ELF-1 (cell line): Measurements from ENCODE around the gene RORB.
"Not testable (repeated sequence)": the region's sequence is repeated elsewhere in the genome, so short reads cannot be mapped to it uniquely, and the experiment has no call there.

Experiments
- DNase-seq: peaks from one replicate; pipeline ENCODE4 v3.0.0-alpha.2; 2016; ENCODE audit warnings: low read depth, low spot score

Gene RORB

GRCh38 chr9:74513221-74513620 is 16.1 kb downstream of the RORB start:
- no peak for DNase-seq

DNA sequence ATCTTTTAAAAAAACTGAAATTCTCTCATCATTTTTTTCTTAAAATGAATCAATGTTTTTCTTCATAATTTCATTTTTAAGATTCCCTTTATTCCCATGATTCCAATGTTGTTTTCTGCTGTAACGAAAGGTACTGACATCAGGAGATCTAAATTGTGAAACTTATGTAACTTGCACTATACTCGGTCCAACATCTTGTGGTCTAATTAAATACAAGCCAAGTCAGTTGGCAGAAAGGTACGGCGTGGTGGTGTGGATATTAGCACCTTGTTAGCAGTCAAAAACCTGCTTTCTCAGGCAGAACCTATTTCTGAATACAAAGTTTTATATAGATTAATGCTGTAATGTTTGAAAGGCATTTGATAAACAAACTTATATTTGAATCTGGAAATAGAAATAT is 20.1 kb downstream of the RORB start:
- no peak for DNase-seq

- no peak for DNase-seq
These were observed 22.3 kb downstream of the RORB start for GRCh38 chr9:74519419-74519818.

GRCh38 chr9:74521009-74521408 is 23.9 kb downstream of the RORB start:
- no peak for DNase-seq

- DNase-seq: no peak
These were observed 27.2 kb downstream of the RORB start for GRCh38 chr9:74524289-74524688.

DNA sequence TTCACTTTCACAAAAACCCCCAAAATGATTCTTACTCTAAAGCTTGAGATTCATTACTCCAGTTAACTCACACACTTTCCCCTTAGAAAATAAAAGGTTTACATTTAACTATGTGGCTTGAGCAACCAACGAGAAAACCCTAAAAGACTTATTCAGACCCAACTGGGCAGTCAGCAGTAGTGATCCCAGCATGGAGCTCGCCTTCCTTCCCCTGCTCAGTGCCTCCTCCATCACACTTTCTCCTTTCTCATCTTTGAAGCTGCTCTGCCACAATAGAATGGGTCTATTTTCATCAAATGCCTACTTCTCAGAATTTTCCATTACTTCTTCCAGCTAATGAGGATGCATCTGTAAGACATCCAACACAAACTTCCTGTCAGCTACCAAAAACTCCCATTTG is 29.1 kb downstream of the RORB start:
- no peak for DNase-seq

GRCh38 chr9:74527718-74528117 is 30.6 kb downstream of the RORB start:
- DNase-seq: no peak

- no peak for DNase-seq
These were observed 31.1 kb downstream of the RORB start for GRCh38 chr9:74528207-74528606.

- not testable (repeated sequence) for DNase-seq
These were observed 33.3 kb downstream of the RORB start for GRCh38 chr9:74530458-74530857.

GRCh38 chr9:74533253-74533652 is 36.1 kb downstream of the RORB start:
- no peak for DNase-seq

GRCh38 chr9:74534841-74535240 is 37.7 kb downstream of the RORB start:
- no peak for DNase-seq

GRCh38 chr9:74543145-74543544 is 46.0 kb downstream of the RORB start:
- no peak for DNase-seq

DNA sequence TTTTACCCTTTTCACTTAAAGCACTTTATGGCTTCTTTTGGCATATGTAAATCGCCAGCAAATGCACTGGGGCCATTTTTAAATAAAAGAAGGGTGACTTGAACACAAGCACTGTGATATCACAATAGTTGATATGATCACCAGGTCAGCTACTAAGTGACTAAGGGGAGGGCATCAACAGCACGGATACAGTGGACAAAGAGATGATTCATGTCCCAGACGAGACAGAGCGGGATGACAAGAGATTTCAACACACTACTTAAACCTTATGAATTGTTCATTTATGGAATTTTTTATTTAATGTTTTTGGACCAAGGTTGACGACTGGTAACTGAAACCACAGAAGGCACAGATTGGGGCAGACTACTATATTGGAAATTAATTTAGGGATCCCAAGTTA is 54.1 kb downstream of the RORB start:
- DNase-seq: no peak

- no peak for DNase-seq
These were observed 57.8 kb downstream of the RORB start for GRCh38 chr9:74554751-74555419.

- DNase-seq: no peak
These were observed 58.4 kb downstream of the RORB start for GRCh38 chr9:74555565-74555964.

DNA sequence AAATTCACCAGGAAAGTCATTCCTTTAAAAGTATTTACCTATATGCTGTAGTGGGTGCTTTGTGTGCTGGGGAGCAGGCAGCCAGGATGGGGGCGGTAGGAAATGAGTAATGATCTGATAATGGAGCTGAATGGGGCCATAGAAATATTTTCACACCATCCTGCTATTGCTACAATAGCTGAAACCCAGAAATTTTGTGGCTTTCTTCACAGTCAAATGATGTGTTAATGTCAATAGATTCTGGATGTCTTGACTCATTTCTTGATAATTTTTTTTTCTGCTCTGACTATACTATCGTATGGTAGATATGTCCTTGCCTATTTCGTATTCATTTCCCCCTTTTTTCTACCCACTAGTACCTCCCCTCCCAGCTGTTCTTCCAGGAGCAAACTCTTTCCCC is 59.5 kb downstream of the RORB start:
- DNase-seq: no peak

DNA sequence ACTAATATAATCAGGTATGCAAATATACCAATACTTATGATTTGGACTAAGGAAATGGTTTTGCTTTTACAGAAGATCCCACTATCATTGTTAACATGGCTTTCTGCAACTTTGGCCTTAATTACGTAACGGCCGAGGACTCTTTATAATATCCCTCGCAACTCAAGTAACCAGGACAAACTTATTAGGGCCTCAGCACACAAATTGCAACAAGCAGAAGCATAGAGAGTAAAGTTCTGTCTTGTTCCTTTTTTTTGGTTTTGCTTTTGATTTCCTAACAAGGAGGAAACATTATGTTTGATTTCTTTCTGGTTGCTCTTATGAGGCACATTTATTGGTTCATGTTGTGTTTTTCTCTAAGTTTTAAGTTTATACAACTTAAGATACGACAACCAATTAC is 60.4 kb downstream of the RORB start:
- DNase-seq: no peak

DNA sequence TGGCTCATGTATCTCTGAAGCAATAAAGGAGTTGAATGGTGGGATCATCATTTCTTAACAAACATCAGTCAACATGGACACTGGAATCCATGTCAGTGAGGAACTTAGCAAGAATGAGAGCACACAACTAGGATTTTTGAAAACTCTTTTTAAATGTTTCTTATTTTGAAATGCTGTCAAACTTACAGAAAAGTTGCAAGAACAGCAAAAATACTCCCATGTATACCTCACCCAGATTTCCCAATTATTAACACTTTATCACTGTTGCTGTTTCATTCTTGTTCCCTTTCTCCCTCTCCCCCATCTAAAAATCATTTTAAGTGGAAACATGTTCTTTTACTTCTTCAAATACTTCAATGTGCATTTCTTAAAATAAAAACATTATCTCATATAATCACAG is 65.5 kb downstream of the RORB start:
- no peak for DNase-seq

GRCh38 chr9:74570879-74571512 is 73.9 kb downstream of the RORB start:
- DNase-seq: no peak

- DNase-seq: no peak
These were observed 76.6 kb downstream of the RORB start for GRCh38 chr9:74573640-74574191.

- DNase-seq: no peak
These were observed 79.0 kb downstream of the RORB start for GRCh38 chr9:74576176-74576575.

- no peak for DNase-seq
These were observed 80.8 kb downstream of the RORB start for GRCh38 chr9:74577956-74578355.

DNA sequence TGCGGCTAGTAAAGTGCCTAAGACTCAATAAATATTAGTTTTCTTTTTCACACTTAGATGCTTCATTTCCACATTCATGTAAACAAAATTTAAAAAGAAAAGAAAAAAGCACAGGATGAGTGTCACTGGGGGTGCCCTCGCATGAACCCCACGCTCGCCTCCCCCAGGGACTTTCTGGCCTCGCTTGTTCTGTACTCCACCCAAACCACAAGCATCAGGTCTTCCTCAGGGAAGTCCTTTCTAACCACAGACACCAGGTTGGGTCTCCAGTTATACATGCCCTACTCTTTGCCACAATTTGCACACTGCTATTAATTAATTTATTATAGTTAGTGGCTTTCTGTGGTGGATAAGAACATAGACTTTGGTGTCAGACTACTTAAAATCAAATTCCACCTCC is 92.4 kb downstream of the RORB start:
- DNase-seq: no peak
